Activated naive CD8-positive, alpha-beta T cell treated with anti-CD3 and anti-CD28 coated beads, Interleukin-2, amount 50 U/mL, for 24 hours (primary cell): ENCODE results near the gene COMMD9.
A peak's percentile ranks its signal among the peaks of the same experiment; 100 is the strongest.

Experiments used
- ATAC-seq: fragments of 150-1000 bp; cut with Tn5 transposase; one replicate; pipeline ENCODE4 v1.10.0; 2021
- DNase-seq: peaks from one replicate; pipeline ENCODE4 v3.0.0; 2021
- H3K27ac Mint-ChIP-seq: one replicate; pipeline ENCODE4 v1.8.0; 2021; ENCODE audit warnings: mild to moderate bottlenecking, mixed read lengths
- H3K27me3 Mint-ChIP-seq: one replicate; pipeline ENCODE4 v1.8.0; 2021; ENCODE audit warnings: mixed read lengths
- H3K36me3 Mint-ChIP-seq: one replicate; pipeline ENCODE4 v1.8.0; 2021; ENCODE audit warnings: low read depth, mixed read lengths
- H3K4me1 Mint-ChIP-seq: one replicate; pipeline ENCODE4 v1.8.0; 2021; ENCODE audit warnings: mixed read lengths
- H3K4me3 Mint-ChIP-seq: one replicate; pipeline ENCODE4 v1.8.0; 2021; ENCODE audit warnings: mild to moderate bottlenecking, moderate library complexity, mixed read lengths
- H3K9me3 Mint-ChIP-seq: one replicate; pipeline ENCODE4 v1.8.0; 2021; ENCODE audit warnings: mixed read lengths

Gene COMMD9

GRCh38 chr11:36278531-36279282 is 10.5 kb downstream of the COMMD9 start:
- no peak for ATAC-seq
- Mint-ChIP-seq H3K9me3 (no peaks in the 10 kb centered on the region), H3K27ac (no peak overlapping the region), H3K27me3 (no peaks in the 10 kb centered on the region), H3K4me1 (peaks cover 2% of the 10 kb centered on the region), H3K36me3 (peaks cover 20% of the 10 kb centered on the region), H3K4me3 (no peak overlapping the region)
- DNase-seq, result no peak

GRCh38 chr11:36274414-36274813 is 14.8 kb downstream of the COMMD9 start:
- Mint-ChIP-seq H3K36me3 (peaks cover 23% of the 10 kb centered on the region), H3K4me3 (no peak overlapping the region), H3K27me3 (no peaks in the 10 kb centered on the region), H3K27ac (no peak overlapping the region), H3K9me3 (no peaks in the 10 kb centered on the region), H3K4me1 (no peaks in the 10 kb centered on the region)
- ATAC-seq, result no peak
- DNase-seq, result no peak

- H3K4me1 Mint-ChIP-seq, result no peaks in the 10 kb centered on the region
- no peak overlapping the region for H3K4me3 Mint-ChIP-seq
- no peak for DNase-seq
- H3K27ac Mint-ChIP-seq, result no peak overlapping the region
- H3K9me3 Mint-ChIP-seq, result no peaks in the 10 kb centered on the region
- no peaks in the 10 kb centered on the region for H3K27me3 Mint-ChIP-seq
- peaks cover 23% of the 10 kb centered on the region for H3K36me3 Mint-ChIP-seq
- no peak for ATAC-seq
Observed at GRCh38 chr11:36273110-36273509, 16.1 kb downstream of the COMMD9 start.

- Mint-ChIP-seq H3K27ac (no peak overlapping the region), H3K36me3 (peaks cover 22% of the 10 kb centered on the region), H3K4me1 (no peaks in the 10 kb centered on the region), H3K27me3 (no peaks in the 10 kb centered on the region), H3K9me3 (no peaks in the 10 kb centered on the region), H3K4me3 (no peak overlapping the region)
- ATAC-seq, result no peak
- DNase-seq, result no peak
Observed at GRCh38 chr11:36271794-36272407, 17.3 kb downstream of the COMMD9 start.

- Mint-ChIP-seq H3K27me3 (no peaks in the 10 kb centered on the region), H3K4me1 (no peaks in the 10 kb centered on the region), H3K4me3 (no peak overlapping the region), H3K27ac (no peak overlapping the region), H3K9me3 (no peaks in the 10 kb centered on the region), H3K36me3 (peaks cover 21% of the 10 kb centered on the region)
- ATAC-seq (no peak), DNase-seq (no peak)
Observed at GRCh38 chr11:36270701-36271100, 18.5 kb downstream of the COMMD9 start.

- H3K4me3 Mint-ChIP-seq, result no peak overlapping the region
- ATAC-seq (no peak), DNase-seq (no peak)
- H3K4me1 Mint-ChIP-seq, result no peaks in the 10 kb centered on the region
- peaks cover 13% of the 10 kb centered on the region for H3K36me3 Mint-ChIP-seq
- no peak overlapping the region for H3K27ac Mint-ChIP-seq
- no peaks in the 10 kb centered on the region for H3K9me3 Mint-ChIP-seq
- no peaks in the 10 kb centered on the region for H3K27me3 Mint-ChIP-seq
Observed at GRCh38 chr11:36268337-36268985, 20.8 kb downstream of the COMMD9 start.

- Mint-ChIP-seq H3K4me1 (no peaks in the 10 kb centered on the region), H3K9me3 (no peaks in the 10 kb centered on the region), H3K27me3 (peaks cover 2% of the 10 kb centered on the region), H3K36me3 (no peaks in the 10 kb centered on the region), H3K27ac (no peak overlapping the region), H3K4me3 (no peak overlapping the region)
- ATAC-seq (no peak), DNase-seq (no peak)
Observed at GRCh38 chr11:36266767-36267166, 22.5 kb downstream of the COMMD9 start.

GRCh38 chr11:36265793-36266628 is 23.2 kb downstream of the COMMD9 start:
- Mint-ChIP-seq H3K9me3 (no peaks in the 10 kb centered on the region), H3K4me3 (no peak overlapping the region), H3K4me1 (no peaks in the 10 kb centered on the region), H3K27me3 (peaks cover 2% of the 10 kb centered on the region), H3K36me3 (no peaks in the 10 kb centered on the region), H3K27ac (no peak overlapping the region)
- ATAC-seq (peak; percentile 35), DNase-seq (peak; percentile 67)

GRCh38 chr11:36264973-36265344 is 24.3 kb downstream of the COMMD9 start:
- Mint-ChIP-seq H3K27ac (no peak overlapping the region), H3K36me3 (no peaks in the 10 kb centered on the region), H3K4me3 (no peak overlapping the region), H3K9me3 (no peaks in the 10 kb centered on the region), H3K27me3 (peaks cover 2% of the 10 kb centered on the region), H3K4me1 (no peaks in the 10 kb centered on the region)
- ATAC-seq (no peak), DNase-seq (no peak)

- Mint-ChIP-seq H3K4me1 (no peaks in the 10 kb centered on the region), H3K9me3 (no peaks in the 10 kb centered on the region), H3K36me3 (no peaks in the 10 kb centered on the region), H3K4me3 (no peak overlapping the region), H3K27ac (no peak overlapping the region), H3K27me3 (peaks cover 3% of the 10 kb centered on the region)
- ATAC-seq (no peak), DNase-seq (no peak)
Observed at GRCh38 chr11:36264011-36264972, 24.9 kb downstream of the COMMD9 start.

GRCh38 chr11:36261094-36261493 is 28.1 kb downstream of the COMMD9 start:
- H3K27me3 Mint-ChIP-seq, result peaks cover 13% of the 10 kb centered on the region
- H3K27ac Mint-ChIP-seq, result no peak overlapping the region
- DNase-seq (no peak), ATAC-seq (no peak)
- H3K4me3 Mint-ChIP-seq, result no peak overlapping the region
- no peaks in the 10 kb centered on the region for H3K9me3 Mint-ChIP-seq
- no peaks in the 10 kb centered on the region for H3K4me1 Mint-ChIP-seq
- H3K36me3 Mint-ChIP-seq, result no peaks in the 10 kb centered on the region

- Mint-ChIP-seq H3K27me3 (peaks cover 13% of the 10 kb centered on the region), H3K4me3 (no peak overlapping the region), H3K9me3 (no peaks in the 10 kb centered on the region), H3K4me1 (no peaks in the 10 kb centered on the region), H3K27ac (no peak overlapping the region), H3K36me3 (no peaks in the 10 kb centered on the region)
- DNase-seq (peak; percentile 16), ATAC-seq (peak; percentile 62)
Observed at GRCh38 chr11:36258730-36259360, 30.4 kb downstream of the COMMD9 start.

- ATAC-seq (no peak), DNase-seq (no peak)
- no peaks in the 10 kb centered on the region for H3K9me3 Mint-ChIP-seq
Observed at GRCh38 chr11:36257351-36257750, 31.9 kb downstream of the COMMD9 start.

More at GRCh38 chr11:36257351-36257750, 31.9 kb downstream of the COMMD9 start:
- H3K27me3 Mint-ChIP-seq, result peaks cover 12% of the 10 kb centered on the region
- H3K4me1 Mint-ChIP-seq, result no peaks in the 10 kb centered on the region
- H3K27ac Mint-ChIP-seq, result no peak overlapping the region
- H3K36me3 Mint-ChIP-seq, result no peaks in the 10 kb centered on the region
- no peak overlapping the region for H3K4me3 Mint-ChIP-seq
